ENCODE data around the gene TFDP2. TPM values are rescaled to one million over a fixed set of nuclear protein-coding genes. Genes with fewer than 3 reads are reported as not detected.

TFDP2 gene
- total RNA-seq, 1 experiment from 2014 or later: 48.2 TPM

- CTCF ChIA-PET: no interaction called here
These were observed 127.0 kb downstream of the TFDP2 start for GRCh38 chr3:142022381-142022780.

GRCh38 chr3:142021127-142021526 lies 128.2 kb downstream of the TFDP2 start:
- Histone ChIP-seq H3K9me2 (ENCODE audit: insufficient read depth) (no peaks in the 10 kb centered on the region), H3K4me3 (no peak overlapping the region), H3K79me2 (ENCODE audit: low read depth) (no peaks in the 10 kb centered on the region), H3F3A (ENCODE audit: insufficient read depth, low read depth) (peaks cover 5% of the 10 kb centered on the region; the same call in 1 of the 2 replicates), H3K27ac (no peak overlapping the region), H2AFZ (no peak overlapping the region), H4K20me1 (ENCODE audit: insufficient read depth) (no peaks in the 10 kb centered on the region), H3K4me2 (no peak overlapping the region), H3K9me3 (ENCODE audit: insufficient read depth, low read depth) (no peaks in the 10 kb centered on the region), H3K27me3 (ENCODE audit: insufficient read depth, low read depth) (no peaks in the 10 kb centered on the region), H3K4me1 (replicated peaks; ENCODE audit: insufficient read depth) (no peaks in the 10 kb centered on the region), H3K36me3 (ENCODE audit: low read depth) (no peaks in the 10 kb centered on the region)
- CTCF ChIA-PET: no interaction called here
- intact Hi-C loops (cut with micrococcal nuclease; ENCODE audit: unreplicated experiment): no loop called here
- no peak for DNase-seq
- POLR2A ChIA-PET (ENCODE audit: unreplicated experiment): no interaction called here
- TF ChIP-seq EZH2 (IDR thresholded peaks at IDR 0.05; ENCODE audit: low read depth) (no peak), CTCF (conservative IDR thresholded peaks at IDR 0.05) (no peak)
- no TSS peak for BruUV-seq (replicated peaks)

More at GRCh38 chr3:142022381-142022780, 127.0 kb downstream of the TFDP2 start:
- intact Hi-C loops (cut with micrococcal nuclease; ENCODE audit: unreplicated experiment): no loop called here
- no peaks in the 10 kb centered on the region for H4K20me1 ChIP-seq (ENCODE audit: insufficient read depth)
- H3K4me3 ChIP-seq: no peak overlapping the region
- peaks cover 5% of the 10 kb centered on the region; the same call in 1 of the 2 replicates for H3F3A ChIP-seq (ENCODE audit: insufficient read depth, low read depth)
- no peak for DNase-seq
- H3K9me2 ChIP-seq (ENCODE audit: insufficient read depth): no peaks in the 10 kb centered on the region
- H3K27ac ChIP-seq: no peak overlapping the region
- no peak overlapping the region for H2AFZ ChIP-seq
- H3K27me3 ChIP-seq (ENCODE audit: insufficient read depth, low read depth): no peaks in the 10 kb centered on the region
- H3K4me2 ChIP-seq: no peak overlapping the region
- BruUV-seq (replicated peaks): no TSS peak
- POLR2A ChIA-PET (ENCODE audit: unreplicated experiment): no interaction called here
- no peaks in the 10 kb centered on the region for H3K79me2 ChIP-seq (ENCODE audit: low read depth)
- H3K36me3 ChIP-seq (ENCODE audit: low read depth): no peaks in the 10 kb centered on the region
- no peaks in the 10 kb centered on the region for H3K9me3 ChIP-seq (ENCODE audit: insufficient read depth, low read depth)
- TF ChIP-seq CTCF (conservative IDR thresholded peaks at IDR 0.05) (no peak), EZH2 (IDR thresholded peaks at IDR 0.05; ENCODE audit: low read depth) (no peak)
- H3K4me1 ChIP-seq (replicated peaks; ENCODE audit: insufficient read depth): no peaks in the 10 kb centered on the region

GRCh38 chr3:142019794-142020320 lies 129.5 kb downstream of the TFDP2 start:
- no peak for DNase-seq

More at GRCh38 chr3:142019794-142020320, 129.5 kb downstream of the TFDP2 start:
- no peaks in the 10 kb centered on the region for H3K9me3 ChIP-seq (ENCODE audit: insufficient read depth, low read depth)
- H4K20me1 ChIP-seq (ENCODE audit: insufficient read depth): no peaks in the 10 kb centered on the region
- no peak overlapping the region for H3K4me2 ChIP-seq
- no peaks in the 10 kb centered on the region for H3K4me1 ChIP-seq (replicated peaks; ENCODE audit: insufficient read depth)
- TF ChIP-seq CTCF (conservative IDR thresholded peaks at IDR 0.05) (no peak), EZH2 (IDR thresholded peaks at IDR 0.05; ENCODE audit: low read depth) (no peak)
- no peak overlapping the region for H3K4me3 ChIP-seq
- no peaks in the 10 kb centered on the region for H3K79me2 ChIP-seq (ENCODE audit: low read depth)
- ChIA-PET CTCF (no interaction called here), POLR2A (ENCODE audit: unreplicated experiment) (no interaction called here)
- no peak overlapping the region for H2AFZ ChIP-seq
- intact Hi-C loops (cut with micrococcal nuclease; ENCODE audit: unreplicated experiment): no loop called here
- H3K27me3 ChIP-seq (ENCODE audit: insufficient read depth, low read depth): no peaks in the 10 kb centered on the region
- H3K9me2 ChIP-seq (ENCODE audit: insufficient read depth): no peaks in the 10 kb centered on the region
- H3F3A ChIP-seq (ENCODE audit: insufficient read depth, low read depth): peaks cover 5% of the 10 kb centered on the region; the same call in 1 of the 2 replicates
- no peak overlapping the region for H3K27ac ChIP-seq
- BruUV-seq (replicated peaks): no TSS peak
- H3K36me3 ChIP-seq (ENCODE audit: low read depth): no peaks in the 10 kb centered on the region
